HG03159 (cell line): ENCODE results near the gene METTL16.

ENCODE experiments used
- ATAC-seq: cut with Tn5 transposase; IDR thresholded peaks from one replicate; pipeline ENCODE4 v1.9.1; 2021; ENCODE audit warnings: mild to moderate bottlenecking, moderate library complexity; ENCODE audit not compliant: unreplicated experiment

Gene METTL16

GRCh38 chr17:2385240-2386210 is 126.2 kb downstream of the METTL16 start:
- ATAC-seq = no peak

DNA sequence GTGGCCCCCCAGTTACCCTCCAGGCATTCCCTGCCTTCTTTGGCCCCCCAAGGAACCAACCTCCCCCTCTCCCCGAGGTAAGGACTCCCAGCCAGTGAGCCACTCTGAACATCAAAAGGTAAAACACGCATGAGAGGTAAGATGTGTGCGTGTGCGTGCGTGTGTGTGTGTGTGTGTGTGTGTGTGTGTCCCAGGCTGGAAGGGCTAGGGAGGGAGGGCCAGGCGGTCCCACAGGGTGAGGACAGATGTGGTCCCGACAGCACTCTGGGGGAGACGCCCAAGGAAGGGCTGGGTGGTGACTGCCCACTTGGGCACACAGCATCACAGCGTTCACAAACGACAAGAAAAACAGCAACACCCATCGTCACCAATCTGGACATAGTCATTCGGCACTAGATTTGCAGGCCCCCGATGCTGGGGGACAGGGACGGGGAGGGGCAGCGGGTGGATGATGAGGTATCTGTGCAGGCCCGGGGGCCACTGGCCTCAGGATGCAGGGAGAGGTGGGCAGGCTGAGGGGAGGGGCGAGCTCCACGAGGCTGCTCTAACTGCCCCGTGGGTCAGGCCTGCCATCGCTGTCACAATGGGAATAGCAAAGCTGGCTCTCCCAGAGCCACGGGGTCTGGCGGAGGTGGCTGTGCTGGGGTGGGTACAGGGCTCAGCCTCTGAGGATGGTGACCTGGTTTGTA is 127.1 kb downstream of the METTL16 start:
- no peak for ATAC-seq

DNA sequence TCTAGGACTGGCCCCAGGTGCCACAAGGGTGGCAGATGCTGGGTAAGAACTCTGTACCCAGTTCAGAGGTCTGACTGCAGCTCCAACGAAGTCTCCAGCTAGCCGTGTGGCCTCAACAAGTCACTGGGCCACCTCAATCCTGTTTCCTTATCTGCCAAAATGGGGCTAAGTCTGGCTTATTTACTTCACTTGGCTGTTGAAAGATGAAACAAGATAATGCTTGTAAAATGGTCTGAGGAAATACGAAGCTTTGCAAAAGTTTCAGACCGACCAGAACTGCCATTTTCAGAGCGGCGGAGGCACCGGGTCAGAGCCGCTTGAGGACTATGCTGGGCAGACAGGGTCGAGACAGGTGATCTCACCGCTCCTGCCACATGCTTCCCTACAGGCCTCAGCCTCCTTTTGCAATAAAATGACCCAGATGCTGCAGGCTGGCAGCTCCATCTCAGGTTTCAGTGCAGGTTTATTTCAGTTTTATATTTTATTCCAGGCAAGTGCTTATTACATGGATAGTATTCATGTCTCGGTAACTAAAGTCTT is 128.0 kb downstream of the METTL16 start:
- ATAC-seq = no peak

DNA sequence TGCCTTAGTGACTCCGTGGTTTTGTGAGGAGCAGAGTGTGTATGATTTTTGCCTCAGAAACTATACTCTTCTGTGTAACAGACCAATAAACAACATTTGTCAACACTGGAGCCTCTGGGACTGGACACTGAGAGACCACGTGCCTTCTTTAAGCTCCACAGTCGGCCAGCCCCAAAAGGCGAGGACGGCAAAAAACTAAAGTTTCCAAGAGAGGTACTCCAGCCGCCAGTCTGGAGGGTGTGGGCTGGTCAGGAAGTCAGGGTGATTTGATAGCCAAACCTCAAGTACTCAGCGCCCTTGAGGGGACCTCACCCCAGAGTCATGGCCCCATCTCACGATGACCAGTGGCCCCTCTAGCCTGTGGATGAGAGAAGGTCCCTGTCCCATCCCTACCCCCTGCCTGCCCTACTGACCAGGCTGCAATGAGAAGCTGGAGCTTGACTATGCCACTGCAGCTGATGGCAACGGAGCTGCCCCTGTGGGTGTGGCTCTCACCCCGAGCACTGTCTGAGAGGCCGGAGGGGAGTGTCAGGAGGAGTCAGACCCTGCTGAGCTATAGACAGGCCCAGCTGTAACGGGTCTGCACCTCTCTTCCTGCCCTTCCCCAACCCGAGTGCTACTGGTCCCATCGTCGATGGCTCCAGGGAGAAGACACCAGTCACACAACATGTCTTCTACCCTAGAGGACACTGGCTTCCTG is 130.6 kb downstream of the METTL16 start:
- no peak for ATAC-seq

GRCh38 chr17:2380226-2380922 is 131.3 kb downstream of the METTL16 start:
- no peak for ATAC-seq

- no peak for ATAC-seq
These were observed 132.0 kb downstream of the METTL16 start for GRCh38 chr17:2379489-2380225.

DNA sequence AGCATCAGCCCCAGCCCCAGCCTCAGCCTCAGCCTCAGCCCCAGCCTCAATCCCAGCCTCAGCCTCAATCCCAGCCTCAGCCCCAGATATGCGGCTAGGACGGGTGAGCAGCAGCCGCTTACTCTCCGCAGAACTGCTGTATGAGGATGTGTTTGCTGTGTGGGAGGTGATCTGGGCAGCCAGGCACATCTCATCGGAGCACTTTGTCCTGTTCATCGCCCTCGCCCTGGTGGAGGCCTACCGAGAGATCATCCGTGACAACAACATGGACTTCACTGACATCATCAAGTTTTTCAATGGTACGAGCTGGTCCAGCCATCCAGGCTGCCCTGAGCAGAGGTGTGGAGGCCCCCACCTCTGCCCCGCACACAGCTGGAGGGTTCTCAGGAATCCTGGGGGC is 132.8 kb downstream of the METTL16 start:
- no peak for ATAC-seq

GRCh38 chr17:2377659-2378058 is 134.0 kb downstream of the METTL16 start:
- ATAC-seq = no peak

DNA sequence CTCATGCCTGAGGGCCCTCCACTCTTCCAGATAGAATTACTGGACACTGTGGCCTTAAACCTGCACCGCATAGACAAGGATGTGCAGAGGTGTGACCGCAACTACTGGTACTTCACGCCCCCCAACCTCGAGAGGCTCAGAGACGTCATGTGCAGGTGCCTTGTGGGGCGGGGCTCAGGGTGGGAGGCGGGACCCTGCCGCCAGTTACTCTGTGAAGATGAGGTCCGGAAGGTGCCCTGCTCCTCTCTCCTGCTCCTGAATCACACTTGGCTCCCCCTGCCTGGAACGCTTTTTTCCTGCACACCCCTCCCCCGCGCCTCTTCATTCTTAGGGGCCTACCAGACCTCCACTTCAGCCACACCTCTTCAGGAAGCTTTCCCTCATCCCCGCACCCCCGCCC is 135.6 kb downstream of the METTL16 start:
- ATAC-seq = no peak

DNA sequence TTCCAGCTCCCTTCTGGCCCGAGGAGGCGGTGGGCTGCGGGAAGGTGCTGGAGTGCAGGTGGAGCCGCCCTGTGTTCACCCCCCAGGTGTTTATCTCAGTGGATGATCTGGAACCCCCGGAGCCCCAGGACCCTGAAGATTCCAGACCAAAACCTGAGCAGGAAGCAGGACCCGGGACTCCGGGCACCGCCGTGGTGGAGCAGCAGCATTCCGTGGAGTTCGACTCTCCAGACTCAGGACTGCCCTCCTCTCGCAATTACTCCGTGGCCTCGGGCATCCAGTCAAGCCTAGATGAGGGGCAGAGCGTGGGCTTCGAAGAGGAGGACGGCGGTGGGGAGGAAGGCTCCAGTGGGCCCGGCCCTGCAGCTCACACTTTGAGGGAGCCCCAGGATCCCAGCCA is 136.3 kb downstream of the METTL16 start:
- ATAC-seq = no peak

DNA sequence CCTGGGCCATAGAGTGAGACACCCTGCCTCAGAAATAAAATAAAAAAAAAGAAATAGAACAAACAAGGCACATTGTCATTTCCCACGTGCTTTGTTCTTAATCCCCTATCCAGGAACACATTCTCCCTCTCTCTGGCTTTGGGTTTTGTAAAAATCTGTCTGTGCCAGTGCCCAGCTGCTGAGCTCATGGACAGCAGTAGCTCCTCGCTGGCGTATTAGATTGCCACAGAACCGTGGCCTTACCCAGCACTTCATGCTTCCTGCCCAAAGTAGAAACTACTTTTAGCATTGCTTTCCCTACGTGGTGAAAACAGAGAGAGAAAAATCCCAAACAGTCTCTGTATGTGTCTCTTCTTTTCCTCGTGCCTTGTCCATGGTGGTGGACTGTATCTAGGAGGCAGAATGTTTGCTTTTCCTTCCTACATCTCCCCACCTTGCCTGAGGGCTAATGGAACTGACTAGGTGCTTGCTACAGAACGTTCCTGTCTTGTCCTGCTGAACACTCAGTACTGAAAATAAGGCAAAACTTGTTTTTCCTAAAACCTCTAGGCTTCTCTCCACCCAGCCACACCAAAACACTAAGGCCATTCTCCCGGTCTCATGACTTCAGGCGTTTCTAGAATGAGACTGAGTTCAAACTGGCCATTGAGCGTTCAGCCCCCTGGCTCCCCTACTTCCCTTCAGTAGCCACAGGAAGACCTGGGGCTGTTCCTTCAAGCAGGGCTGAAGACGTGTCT is 137.0 kb downstream of the METTL16 start:
- no peak for ATAC-seq

- ATAC-seq = no peak
These were observed 138.5 kb downstream of the METTL16 start for GRCh38 chr17:2373179-2373578.

DNA sequence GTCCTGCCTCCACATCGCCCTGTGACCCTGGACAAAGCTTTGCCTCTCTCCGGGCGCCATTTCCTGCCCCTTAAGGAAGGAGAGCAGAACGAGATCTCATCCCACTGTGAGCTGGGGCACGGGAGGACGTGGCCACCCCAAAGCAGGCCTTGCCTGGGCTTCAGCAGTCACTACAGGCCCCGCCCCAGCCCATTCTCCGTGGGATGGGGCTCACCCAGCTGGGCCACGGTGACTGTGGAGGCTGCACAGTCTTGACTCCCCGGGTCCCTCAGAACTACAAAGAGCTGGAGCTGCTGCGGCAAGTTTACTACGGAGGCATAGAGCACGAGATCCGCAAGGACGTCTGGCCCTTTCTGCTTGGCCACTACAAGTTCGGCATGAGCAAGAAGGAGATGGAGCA is 139.0 kb downstream of the METTL16 start:
- no peak for ATAC-seq

DNA sequence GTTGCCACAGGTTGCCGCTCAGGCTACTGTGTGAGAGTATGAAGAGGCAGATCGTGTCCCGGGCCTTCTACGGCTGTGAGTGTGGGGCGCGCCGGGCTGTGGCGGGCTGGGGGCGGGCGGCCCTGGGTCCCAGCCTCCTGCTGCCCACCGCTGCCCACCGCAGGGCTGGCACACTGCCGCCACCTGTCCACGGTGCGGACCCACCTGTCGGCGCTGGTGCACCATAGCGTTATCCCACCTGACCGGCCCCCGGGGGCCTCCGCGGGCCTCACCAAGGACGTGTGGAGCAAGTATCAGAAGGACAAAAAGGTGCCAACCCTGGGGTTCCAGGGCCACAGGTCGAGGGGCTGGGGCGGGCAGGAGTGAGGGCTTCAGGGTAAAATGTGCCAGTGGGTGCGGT is 139.5 kb downstream of the METTL16 start:
- ATAC-seq = no peak

GRCh38 chr17:2371183-2372130 is 140.2 kb downstream of the METTL16 start:
- no peak for ATAC-seq

DNA sequence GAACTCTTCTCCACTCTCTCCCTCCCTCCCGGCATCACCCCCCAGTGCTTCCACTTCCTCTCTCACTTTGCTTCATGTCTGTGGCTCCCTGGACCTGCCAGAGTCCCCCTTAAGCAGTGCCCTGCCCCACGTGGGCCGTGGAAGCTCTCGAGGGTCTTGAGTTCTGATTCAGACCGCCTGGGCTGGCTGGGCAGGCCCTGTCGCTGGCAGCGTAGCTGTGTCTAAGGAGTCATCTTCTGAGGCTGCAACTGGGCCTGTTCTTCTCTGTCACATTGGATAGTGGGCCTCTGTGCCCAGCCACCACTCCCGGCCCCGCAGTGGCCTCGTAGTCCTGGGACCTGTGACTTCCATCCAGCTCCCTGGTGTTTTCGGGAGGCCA is 141.5 kb downstream of the METTL16 start:
- no peak for ATAC-seq

- no peak for ATAC-seq
These were observed 142.0 kb downstream of the METTL16 start for GRCh38 chr17:2369551-2370210.

GRCh38 chr17:2369039-2369438 is 142.6 kb downstream of the METTL16 start:
- ATAC-seq = no peak
